Measurements from ENCODE around the gene SLC3A2.
"Not testable (repeated sequence)": the region's sequence is repeated elsewhere in the genome, so short reads cannot be mapped to it uniquely, and the experiment has no call there.

SLC3A2 gene

GRCh38 chr11:62852523-62853188 lies 28.0 kb upstream of the SLC3A2 start:
- DNase-seq (ENCODE audit: low read depth), result no peak

DNA sequence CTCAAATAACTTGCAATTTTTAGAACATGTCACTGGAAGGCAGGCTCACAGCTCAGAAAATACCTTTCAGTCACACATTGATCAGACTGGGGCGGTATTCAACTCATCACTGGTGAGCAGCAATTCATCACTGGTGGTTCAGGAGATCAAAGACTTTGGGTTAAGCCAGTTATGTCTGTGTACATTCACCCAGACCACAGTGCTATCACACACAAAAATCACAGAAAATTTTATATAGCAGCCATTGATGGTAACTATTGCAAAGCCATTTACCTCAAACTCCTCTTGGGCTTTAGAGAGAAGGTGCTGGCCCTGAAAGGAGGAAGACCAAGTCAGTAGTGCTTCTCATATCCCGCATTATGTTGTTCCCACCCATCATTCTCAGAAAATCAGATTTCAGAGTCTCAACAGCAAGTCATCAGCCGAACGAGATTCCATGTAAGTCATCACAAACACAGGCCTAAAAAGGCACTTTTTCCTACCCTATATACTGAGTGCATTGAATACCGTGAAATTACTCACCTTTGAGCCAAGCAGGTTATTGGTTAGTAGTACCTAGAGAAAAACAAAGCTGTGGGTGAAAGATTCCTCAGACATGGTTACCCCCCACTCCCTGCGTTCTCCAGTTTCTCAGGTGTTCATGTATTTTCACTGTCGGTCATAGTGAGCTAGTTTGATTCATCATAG lies 27.3 kb upstream of the SLC3A2 start:
- DNase-seq (ENCODE audit: low read depth), result no peak

DNA sequence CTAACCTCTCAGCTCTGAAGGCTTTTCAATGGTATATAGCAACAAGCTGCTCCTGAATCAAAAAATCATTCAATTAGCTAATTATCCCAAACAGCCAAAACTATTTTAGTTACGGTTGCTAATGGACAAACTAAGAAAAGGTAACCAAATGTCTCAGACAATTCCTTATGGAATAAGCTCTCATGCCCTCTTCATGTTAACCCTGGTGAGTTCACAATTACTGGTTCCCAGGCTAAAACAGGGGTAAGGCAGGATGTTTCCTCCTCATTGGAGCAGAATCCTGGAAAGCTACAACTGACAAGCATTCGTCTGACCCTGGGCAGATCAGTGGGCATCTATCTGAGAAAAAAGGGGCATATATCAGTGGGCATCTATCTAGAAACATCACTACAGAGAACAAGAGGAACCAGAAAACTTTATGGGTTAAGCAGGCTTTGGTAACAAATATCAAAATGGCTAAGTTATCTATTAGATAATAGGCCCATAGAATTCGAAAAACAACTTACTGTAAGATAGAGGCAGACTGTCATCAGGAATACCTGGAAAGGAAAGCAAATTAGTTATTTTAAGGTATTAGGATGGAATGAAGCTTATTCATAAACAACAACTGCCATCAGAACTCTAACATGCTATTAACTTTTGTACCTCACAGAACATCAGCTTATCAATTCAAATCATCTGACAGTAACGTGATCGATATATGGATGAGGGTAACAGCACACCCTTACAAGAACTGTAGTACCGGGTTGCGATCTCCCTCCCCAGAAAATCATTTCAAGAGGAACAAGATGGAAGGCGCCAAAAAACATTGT lies 26.5 kb upstream of the SLC3A2 start:
- DNase-seq (ENCODE audit: low read depth), result no peak

GRCh38 chr11:62854825-62855570 lies 25.7 kb upstream of the SLC3A2 start:
- no peak for DNase-seq (ENCODE audit: low read depth)

DNA sequence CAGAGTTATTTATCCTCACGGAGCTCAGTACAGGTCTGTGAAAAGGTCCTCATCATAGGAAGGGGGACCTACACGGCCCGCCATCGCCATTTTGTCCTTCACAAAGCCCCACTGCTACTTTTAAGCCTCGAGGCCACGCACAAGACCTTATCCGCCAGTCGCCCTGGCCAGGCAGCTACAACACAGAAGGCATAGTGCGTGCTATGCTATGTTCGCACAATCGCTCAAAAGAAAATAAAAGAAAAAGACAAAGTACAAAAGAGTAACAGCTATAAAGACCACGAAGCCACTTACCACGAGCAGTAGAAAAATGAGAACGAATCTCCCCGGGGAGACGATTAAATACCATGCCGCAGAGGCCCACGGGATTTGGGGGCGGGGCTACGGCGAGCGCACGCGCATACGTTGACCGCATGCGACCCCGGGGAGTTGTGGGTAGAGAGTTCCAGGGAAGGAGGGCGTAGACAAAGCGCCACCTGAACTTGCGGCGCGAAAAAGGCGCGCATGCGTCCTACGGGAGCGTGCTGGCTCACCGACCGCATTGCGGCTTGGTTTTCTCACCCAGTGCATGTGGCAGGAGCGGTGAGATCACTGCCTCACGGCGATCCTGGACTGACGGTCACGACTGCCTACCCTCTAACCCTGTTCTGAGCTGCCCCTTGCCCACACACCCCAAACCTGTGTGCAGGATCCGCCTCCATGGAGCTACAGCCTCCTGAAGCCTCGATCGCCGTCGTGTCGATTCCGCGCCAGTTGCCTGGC lies 24.9 kb upstream of the SLC3A2 start:
- DNase-seq (ENCODE audit: low read depth), result peak; percentile 97

DNA sequence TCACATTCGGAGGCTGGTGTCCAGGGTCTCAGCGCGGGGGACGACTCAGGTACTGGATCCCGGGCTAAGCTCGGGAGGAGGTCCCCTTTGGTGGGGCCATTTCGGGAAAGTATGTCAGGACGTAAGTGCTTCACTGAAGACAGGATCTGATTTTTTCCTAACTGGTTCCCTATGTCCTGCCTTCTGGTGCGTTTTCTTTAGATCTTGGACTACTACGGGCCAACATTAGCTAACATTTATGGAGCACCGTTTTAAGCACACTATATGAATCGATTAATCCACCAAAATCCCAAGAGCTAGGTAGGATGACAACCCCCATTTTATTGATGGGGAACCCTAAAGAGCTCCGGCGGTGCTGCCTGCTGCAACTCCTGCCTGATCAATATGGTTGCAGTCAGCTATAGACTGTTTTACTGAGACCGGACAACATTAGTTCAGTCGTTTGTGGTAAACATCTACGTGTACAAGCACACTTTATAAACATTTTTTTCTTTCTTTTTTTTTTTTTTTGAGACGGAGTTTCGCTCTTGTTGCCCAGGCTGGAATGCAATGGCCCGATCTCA lies 24.3 kb upstream of the SLC3A2 start:
- no peak for DNase-seq (ENCODE audit: low read depth)

DNA sequence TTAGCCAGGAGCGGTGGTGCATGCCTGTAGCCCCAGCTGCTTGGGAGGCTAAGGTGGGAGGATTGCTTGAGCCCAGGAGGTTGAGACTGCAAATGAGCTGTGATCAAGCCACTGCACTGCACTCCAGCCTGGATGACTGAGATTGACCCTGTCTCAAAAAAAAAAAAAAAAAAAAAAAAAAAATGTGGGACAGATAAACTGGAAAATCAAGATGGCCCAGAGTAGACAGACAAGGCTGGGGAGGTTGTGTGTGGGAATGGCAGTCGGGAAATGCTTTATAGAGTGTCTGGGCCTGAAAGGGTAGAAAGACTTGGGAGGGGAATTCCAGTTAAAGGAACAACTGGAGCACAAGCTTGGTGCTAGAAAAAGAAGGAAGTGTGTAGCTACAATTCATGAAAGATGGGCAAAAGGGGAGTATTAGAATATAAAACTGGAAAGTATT lies 23.1 kb upstream of the SLC3A2 start:
- no peak for DNase-seq (ENCODE audit: low read depth)

DNA sequence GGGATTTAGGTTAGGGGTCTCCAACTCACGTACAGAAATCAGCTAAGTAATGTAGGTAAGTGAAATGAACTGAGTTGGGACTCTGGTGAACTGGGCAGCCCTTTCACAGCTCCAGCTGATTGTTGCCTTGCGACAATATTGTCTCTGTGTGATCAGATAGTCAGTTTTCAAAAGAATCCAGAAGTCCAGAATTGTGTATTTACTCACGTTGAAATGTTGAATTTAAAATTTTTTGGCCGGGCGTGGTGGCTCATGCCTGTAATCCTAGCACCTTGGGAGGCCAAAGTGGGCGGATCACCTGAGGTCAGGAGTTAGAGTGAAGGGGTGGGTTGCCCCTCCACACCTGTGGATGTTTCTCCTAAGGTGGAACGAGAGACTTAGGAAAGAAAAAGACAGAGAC lies 22.5 kb upstream of the SLC3A2 start:
- DNase-seq (ENCODE audit: low read depth), result no peak

- not testable (repeated sequence) for DNase-seq (ENCODE audit: low read depth)
These were observed 21.4 kb upstream of the SLC3A2 start for GRCh38 chr11:62859281-62859703.

DNA sequence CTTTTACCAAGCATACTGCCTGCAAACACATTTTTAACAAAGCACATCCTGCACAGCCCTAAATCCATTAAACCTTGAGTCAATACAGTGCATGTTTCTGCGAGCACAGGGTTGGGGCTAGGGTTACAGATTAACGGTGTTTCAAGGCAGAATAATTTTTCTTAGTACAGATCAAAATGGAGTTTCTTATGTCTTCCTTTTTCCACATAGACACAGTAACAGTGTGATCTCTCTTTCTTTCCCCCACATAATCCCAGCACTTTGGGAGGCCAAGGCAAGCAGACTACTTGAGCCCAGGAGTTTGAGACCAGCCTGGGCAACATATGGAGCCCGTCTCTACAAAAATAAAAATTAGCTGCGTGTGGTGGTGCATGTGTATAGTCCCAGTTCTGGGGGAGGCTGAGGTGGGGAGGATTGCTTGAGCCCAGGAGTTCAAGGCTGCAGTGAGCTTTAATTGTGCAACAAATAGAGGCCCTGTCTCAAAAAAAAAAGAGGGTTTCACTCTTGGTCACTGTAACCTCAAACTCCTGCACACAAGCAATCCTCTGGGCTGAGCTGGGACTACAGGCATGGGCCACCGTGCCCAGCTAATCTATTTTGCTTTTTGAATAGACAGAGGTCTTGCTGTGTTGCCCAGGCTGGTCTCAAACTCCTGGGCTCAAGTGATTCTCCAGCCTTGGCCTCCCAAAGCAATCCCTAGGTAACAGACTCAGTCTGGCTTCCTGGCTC lies 19.7 kb upstream of the SLC3A2 start:
- no peak for DNase-seq (ENCODE audit: low read depth)

- DNase-seq (ENCODE audit: low read depth), result not testable (repeated sequence)
These were observed 19.0 kb upstream of the SLC3A2 start for GRCh38 chr11:62861564-62862192.

- no peak for DNase-seq (ENCODE audit: low read depth)
These were observed 16.9 kb upstream of the SLC3A2 start for GRCh38 chr11:62863687-62864335.

- DNase-seq (ENCODE audit: low read depth), result no peak
These were observed 15.1 kb upstream of the SLC3A2 start for GRCh38 chr11:62865635-62866034.

GRCh38 chr11:62874851-62875250 lies 5.8 kb upstream of the SLC3A2 start:
- DNase-seq (ENCODE audit: low read depth), result no peak

- no peak for DNase-seq (ENCODE audit: low read depth)
These were observed 4.8 kb upstream of the SLC3A2 start for GRCh38 chr11:62875698-62876478.

DNA sequence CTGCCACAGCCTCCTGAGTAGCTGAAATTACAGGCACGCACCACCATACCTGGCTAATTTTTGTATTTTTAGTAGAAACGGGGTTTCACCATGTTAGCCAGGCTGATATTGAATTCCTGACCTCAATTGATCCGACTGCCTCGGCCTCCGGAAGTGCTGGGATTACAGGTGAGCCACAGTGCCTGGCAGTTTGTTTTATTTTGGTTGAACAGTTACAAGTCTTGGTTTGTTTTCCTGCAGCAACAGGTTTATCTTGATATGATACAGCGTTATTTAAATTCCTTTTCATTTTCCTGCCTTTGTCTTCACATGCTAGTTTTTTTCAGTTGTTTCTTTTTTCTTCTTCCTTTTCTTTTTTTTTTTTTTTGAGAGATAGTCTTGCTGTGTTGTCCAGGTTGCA lies 4.0 kb upstream of the SLC3A2 start:
- no peak for DNase-seq (ENCODE audit: low read depth)

- no peak for DNase-seq (ENCODE audit: low read depth)
These were observed 1.3 kb upstream of the SLC3A2 start for GRCh38 chr11:62879235-62879978.

All from activated T-helper 1 cell treated with Interleukin-2 at 50 U/mL for 16 hours (primary cell).